WI38 (cell line): Measurements from ENCODE around the gene DGKZ.

Experiments used
- H3K4me3 ChIP-seq: 2 replicates; pipeline ENCODE4 v1.5.1; 2011; ENCODE audit warnings: low read depth, mild to moderate bottlenecking, control low read depth, low read length
- CTCF ChIP-seq: IDR thresholded peaks from 2 replicates; pipeline ENCODE4 v1.5.1; 2012; ENCODE audit warnings: low read depth, mild to moderate bottlenecking, control low read depth, low read length

The DGKZ gene

GRCh38 chr11:46334211-46334610 lies 13.1 kb upstream of the DGKZ start:
- no peak overlapping the region for H3K4me3 ChIP-seq

GRCh38 chr11:46335271-46335670 lies 12.0 kb upstream of the DGKZ start:
- no peak for TF ChIP-seq CTCF

More at GRCh38 chr11:46334211-46334610, 13.1 kb upstream of the DGKZ start:
- no peak for TF ChIP-seq CTCF

GRCh38 chr11:46335890-46336562 lies 11.2 kb upstream of the DGKZ start:
- TF ChIP-seq CTCF: no peak
- H3K4me3 ChIP-seq: no peak overlapping the region

More at GRCh38 chr11:46335271-46335670, 12.0 kb upstream of the DGKZ start:
- H3K4me3 ChIP-seq: no peak overlapping the region

GRCh38 chr11:46336563-46337180 lies 10.6 kb upstream of the DGKZ start:
- no peak overlapping the region for H3K4me3 ChIP-seq
- TF ChIP-seq CTCF: no peak

DNA sequence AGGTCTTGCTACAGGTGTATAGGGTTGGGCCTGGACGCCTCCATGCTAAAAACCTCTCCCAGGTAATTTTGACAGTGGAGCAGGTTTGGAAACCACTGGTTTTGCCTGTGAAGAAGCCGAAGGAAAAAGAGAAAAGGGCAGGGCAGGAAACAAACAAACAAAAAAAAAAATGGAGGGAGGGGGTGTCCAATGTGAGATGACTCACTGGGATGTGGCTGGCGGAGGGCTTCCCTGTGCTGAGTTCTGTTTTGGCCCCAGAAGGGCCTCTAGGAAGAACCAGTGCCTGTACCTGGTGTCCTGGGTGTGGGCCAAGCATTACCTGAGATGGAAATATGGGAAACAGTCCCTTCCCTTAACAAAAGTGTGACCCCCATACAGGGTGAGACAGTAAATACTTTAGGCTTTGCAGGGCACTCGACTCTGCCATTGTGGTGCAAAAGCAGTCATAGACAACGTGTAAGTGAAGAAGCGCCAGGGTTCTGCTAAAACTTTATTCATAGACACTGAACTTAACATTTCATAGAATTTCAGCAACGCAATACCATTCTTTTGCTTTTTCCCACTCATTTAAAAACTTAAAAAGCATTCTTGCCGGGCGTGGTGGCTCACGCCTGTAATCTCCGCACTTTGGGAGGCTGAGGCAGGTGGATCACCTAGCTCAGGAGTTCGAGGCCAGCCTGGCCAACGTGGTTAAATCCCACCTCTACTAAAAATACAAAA lies 9.5 kb upstream of the DGKZ start:
- no peak for TF ChIP-seq CTCF
- no peak overlapping the region for H3K4me3 ChIP-seq

GRCh38 chr11:46338636-46338987 lies 8.7 kb upstream of the DGKZ start:
- no peak for TF ChIP-seq CTCF
- H3K4me3 ChIP-seq: no peak overlapping the region
